HepG2 (cell line): ENCODE measurements around the gene OLFM2. TPM values are rescaled to one million over a fixed set of nuclear protein-coding genes. Genes with fewer than 3 reads are reported as not detected.

Source experiments
- FOSL2 ChIP-seq: sonication (generic); formaldehyde crosslinking; IDR thresholded peaks from 2 replicates; pipeline ENCODE4 v1.4.0; 2020; ENCODE audit warnings: missing genetic modification reagents
- HES4 ChIP-seq: sonication (generic); formaldehyde crosslinking; IDR thresholded peaks from 2 replicates; pipeline ENCODE4 v1.9.0; 2021; ENCODE audit warnings: mild to moderate bottlenecking, missing genetic modification reagents, borderline replicate concordance
- HNRNPLL ChIP-seq: fragments of 200-400 bp; formaldehyde crosslinking; IDR thresholded peaks from 2 replicates; pipeline ENCODE4 v1.6.1; 2017; ENCODE audit warnings: mild to moderate bottlenecking, low read depth, low read length; ENCODE audit not compliant: poor library complexity, severe bottlenecking
- HOXA9 ChIP-seq: sonication (generic); formaldehyde crosslinking; IDR thresholded peaks from 2 replicates; pipeline ENCODE4 v1.8.1; 2022; ENCODE audit warnings: missing genetic modification reagents, mild to moderate bottlenecking, moderate library complexity, borderline replicate concordance
- JUNB ChIP-seq: sonication (generic); formaldehyde crosslinking; IDR thresholded peaks from 2 replicates; pipeline ENCODE4 v1.8.0; 2022; ENCODE audit warnings: missing genetic modification reagents, mild to moderate bottlenecking, borderline replicate concordance
- RBAK ChIP-seq: sonication (generic); formaldehyde crosslinking; IDR thresholded peaks from 2 replicates; pipeline ENCODE4 v1.5.1; 2020; ENCODE audit warnings: mild to moderate bottlenecking, missing genetic modification reagents
- RXRB ChIP-seq: IDR thresholded peaks from 2 replicates; pipeline ENCODE4 v1.6.1; 2016; ENCODE audit warnings: borderline replicate concordance, missing genetic modification reagents, missing compliant biosample characterization
- SALL1 ChIP-seq: sonication (generic); formaldehyde crosslinking; IDR thresholded peaks from 2 replicates; pipeline ENCODE4 v1.8.0; 2022; ENCODE audit warnings: mild to moderate bottlenecking, missing genetic modification reagents
- SIN3B ChIP-seq: fragments of 150-350 bp; IDR thresholded peaks from 2 replicates; pipeline ENCODE4 v1.6.1; 2014; ENCODE audit warnings: low read length
- THRA ChIP-seq: sonication (generic); formaldehyde crosslinking; IDR thresholded peaks from 2 replicates; pipeline ENCODE4 v1.4.0; 2020; ENCODE audit warnings: missing genetic modification reagents, borderline replicate concordance
- ZNF292 ChIP-seq: sonication (generic); formaldehyde crosslinking; IDR thresholded peaks from 2 replicates; pipeline ENCODE4 v1.8.1; 2022; ENCODE audit warnings: mild to moderate bottlenecking, low read depth, missing genetic modification reagents, borderline replicate concordance
- ZNF441 ChIP-seq: sonication (generic); formaldehyde crosslinking; IDR thresholded peaks from 2 replicates; pipeline ENCODE4 v1.7.0; 2021; ENCODE audit warnings: missing genetic modification reagents, borderline replicate concordance
- ZNF777 ChIP-seq: sonication (generic); formaldehyde crosslinking; IDR thresholded peaks from 2 replicates; pipeline ENCODE4 v1.4.0; 2020; ENCODE audit warnings: missing genetic modification reagents
- ZNF841 ChIP-seq: sonication (generic); formaldehyde crosslinking; IDR thresholded peaks from 2 replicates; pipeline ENCODE4 v1.8.1; 2023; ENCODE audit warnings: missing genetic modification reagents, borderline replicate concordance
- polyA plus RNA-seq, 8 experiments: library from polyadenylated mRNA; depleted of rRNA in 3 of 8; stranded (reverse) in 7 of 8; unstranded in 1 of 8; fragments of >200 nt; fragmentation: Illumina TruSeq in 4 of 8; extraction: Trizol in 4 of 8; gene quantifications; 2 replicates each; pipeline versions ENCODE4 v1.2.1 to v1.2.3, GENCODE V29; 2011 to 2016; ENCODE audit warnings: low read depth in 4 of 8, missing spikeins in 1 of 8, mixed read lengths in 1 of 8; ENCODE audit not compliant: insufficient read depth in 1 of 8
- total RNA-seq, 5 experiments: library from RNA; depleted of rRNA; stranded (reverse); fragments of >200 nt; fragmentation: Illumina TruSeq; extraction: Trizol; gene quantifications; 2 replicates each; pipeline ENCODE4 v1.2.3, GENCODE V29; 2016; ENCODE audit warnings: low read depth in 1 of 5
- TF ChIP-seq, protein P1 (sequence below): sonication (generic); formaldehyde crosslinking; IDR thresholded peaks from 2 replicates; pipeline ENCODE4 v1.5.1; 2020; ENCODE audit warnings: mild to moderate bottlenecking, missing genetic modification reagents, moderate library complexity
- TF ChIP-seq, protein P2 (sequence below): sonication (generic); formaldehyde crosslinking; IDR thresholded peaks from 2 replicates; pipeline ENCODE4 v1.4.0; 2020; ENCODE audit warnings: missing genetic modification reagents
- TF ChIP-seq, protein P3 (sequence below): sonication (generic); formaldehyde crosslinking; IDR thresholded peaks from 2 replicates; pipeline ENCODE4 v1.5.0; 2020; ENCODE audit warnings: mild to moderate bottlenecking, missing genetic modification reagents, moderate library complexity

The OLFM2 gene
- total and polyA plus RNA-seq, 2 of the 13 experiments (the other 11 are each of a cell fraction or from before 2014, with no cell fraction given) = 0.20 to 0.51 TPM

DNA sequence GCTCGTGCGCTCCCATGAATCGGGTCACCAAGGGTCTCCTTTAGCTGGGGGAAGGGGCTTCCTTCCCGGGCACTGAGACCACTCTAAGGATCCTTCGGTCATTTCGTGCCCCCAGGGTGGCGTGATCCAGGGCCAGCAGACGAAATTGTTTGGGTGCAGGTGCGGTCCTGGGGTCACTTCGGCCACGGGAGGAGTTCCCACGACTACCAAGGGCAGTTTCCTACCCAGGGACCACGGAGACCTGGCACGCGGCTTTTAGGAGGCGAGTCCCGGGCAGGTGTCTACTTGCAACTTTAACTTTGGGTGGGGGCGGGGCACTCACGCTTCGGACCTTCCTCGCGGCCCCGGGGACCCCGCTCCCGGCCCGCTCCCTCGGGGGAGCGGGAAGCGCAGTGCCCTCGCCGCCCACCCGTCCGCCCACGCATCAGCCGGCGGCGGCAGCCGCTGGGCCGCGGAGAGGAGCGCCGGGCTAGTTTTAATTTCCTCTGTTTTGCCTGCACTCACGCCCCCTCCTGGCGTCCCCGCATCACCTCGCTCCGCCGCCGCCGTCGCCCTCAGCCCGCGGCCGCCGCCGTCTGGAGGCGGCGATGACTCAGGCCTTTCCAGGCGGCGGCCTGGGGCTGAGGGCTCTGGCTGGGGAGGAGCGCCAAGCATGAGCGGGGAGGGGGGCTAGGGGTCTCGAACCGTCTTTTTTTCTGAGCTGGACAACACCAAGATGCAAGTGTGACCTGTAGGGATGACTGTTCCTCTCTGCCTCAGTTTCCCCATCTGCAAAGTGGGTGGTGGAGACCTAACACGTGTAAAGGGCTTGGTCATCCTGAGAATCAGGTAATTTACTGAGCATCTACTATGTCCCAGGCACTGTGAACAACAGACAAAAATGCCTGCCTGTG, 21.8 kb downstream of the OLFM2 start (continued):
- TF ChIP-seq ZNF441 (CRISPR knock-in tag) = 0 out of 2 replicates have a peak, but pooled peaks have one; percentile 24
- no peak for TF ChIP-seq SIN3B
- no peak for TF ChIP-seq JUNB
- TF ChIP-seq, protein P1, sequence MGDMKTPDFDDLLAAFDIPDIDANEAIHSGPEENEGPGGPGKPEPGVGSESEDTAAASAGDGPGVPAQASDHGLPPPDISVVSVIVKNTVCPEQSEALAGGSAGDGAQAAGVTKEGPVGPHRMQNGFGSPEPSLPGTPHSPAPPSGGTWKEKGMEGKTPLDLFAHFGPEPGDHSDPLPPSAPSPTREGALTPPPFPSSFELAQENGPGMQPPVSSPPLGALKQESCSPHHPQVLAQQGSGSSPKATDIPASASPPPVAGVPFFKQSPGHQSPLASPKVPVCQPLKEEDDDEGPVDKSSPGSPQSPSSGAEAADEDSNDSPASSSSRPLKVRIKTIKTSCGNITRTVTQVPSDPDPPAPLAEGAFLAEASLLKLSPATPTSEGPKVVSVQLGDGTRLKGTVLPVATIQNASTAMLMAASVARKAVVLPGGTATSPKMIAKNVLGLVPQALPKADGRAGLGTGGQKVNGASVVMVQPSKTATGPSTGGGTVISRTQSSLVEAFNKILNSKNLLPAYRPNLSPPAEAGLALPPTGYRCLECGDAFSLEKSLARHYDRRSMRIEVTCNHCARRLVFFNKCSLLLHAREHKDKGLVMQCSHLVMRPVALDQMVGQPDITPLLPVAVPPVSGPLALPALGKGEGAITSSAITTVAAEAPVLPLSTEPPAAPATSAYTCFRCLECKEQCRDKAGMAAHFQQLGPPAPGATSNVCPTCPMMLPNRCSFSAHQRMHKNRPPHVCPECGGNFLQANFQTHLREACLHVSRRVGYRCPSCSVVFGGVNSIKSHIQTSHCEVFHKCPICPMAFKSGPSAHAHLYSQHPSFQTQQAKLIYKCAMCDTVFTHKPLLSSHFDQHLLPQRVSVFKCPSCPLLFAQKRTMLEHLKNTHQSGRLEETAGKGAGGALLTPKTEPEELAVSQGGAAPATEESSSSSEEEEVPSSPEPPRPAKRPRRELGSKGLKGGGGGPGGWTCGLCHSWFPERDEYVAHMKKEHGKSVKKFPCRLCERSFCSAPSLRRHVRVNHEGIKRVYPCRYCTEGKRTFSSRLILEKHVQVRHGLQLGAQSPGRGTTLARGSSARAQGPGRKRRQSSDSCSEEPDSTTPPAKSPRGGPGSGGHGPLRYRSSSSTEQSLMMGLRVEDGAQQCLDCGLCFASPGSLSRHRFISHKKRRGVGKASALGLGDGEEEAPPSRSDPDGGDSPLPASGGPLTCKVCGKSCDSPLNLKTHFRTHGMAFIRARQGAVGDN (CRISPR knock-in tag) = peak; percentile 70
- TF ChIP-seq SALL1 = peak; percentile 25; the same call in 1 of the 2 replicates
- 0 out of 2 replicates have a peak, but pooled peaks have one; percentile 27 for TF ChIP-seq RXRB
- TF ChIP-seq, protein P2, sequence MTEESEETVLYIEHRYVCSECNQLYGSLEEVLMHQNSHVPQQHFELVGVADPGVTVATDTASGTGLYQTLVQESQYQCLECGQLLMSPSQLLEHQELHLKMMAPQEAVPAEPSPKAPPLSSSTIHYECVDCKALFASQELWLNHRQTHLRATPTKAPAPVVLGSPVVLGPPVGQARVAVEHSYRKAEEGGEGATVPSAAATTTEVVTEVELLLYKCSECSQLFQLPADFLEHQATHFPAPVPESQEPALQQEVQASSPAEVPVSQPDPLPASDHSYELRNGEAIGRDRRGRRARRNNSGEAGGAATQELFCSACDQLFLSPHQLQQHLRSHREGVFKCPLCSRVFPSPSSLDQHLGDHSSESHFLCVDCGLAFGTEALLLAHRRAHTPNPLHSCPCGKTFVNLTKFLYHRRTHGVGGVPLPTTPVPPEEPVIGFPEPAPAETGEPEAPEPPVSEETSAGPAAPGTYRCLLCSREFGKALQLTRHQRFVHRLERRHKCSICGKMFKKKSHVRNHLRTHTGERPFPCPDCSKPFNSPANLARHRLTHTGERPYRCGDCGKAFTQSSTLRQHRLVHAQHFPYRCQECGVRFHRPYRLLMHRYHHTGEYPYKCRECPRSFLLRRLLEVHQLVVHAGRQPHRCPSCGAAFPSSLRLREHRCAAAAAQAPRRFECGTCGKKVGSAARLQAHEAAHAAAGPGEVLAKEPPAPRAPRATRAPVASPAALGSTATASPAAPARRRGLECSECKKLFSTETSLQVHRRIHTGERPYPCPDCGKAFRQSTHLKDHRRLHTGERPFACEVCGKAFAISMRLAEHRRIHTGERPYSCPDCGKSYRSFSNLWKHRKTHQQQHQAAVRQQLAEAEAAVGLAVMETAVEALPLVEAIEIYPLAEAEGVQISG (CRISPR knock-in tag) = peak; percentile 38; the same call in 1 of the 2 replicates
- TF ChIP-seq ZNF841 = no peak
- TF ChIP-seq HOXA9 = no peak
- peak; percentile 82 for TF ChIP-seq FOSL2 (CRISPR knock-in tag)
- TF ChIP-seq RBAK (CRISPR knock-in tag) = no peak
- TF ChIP-seq, protein P3, sequence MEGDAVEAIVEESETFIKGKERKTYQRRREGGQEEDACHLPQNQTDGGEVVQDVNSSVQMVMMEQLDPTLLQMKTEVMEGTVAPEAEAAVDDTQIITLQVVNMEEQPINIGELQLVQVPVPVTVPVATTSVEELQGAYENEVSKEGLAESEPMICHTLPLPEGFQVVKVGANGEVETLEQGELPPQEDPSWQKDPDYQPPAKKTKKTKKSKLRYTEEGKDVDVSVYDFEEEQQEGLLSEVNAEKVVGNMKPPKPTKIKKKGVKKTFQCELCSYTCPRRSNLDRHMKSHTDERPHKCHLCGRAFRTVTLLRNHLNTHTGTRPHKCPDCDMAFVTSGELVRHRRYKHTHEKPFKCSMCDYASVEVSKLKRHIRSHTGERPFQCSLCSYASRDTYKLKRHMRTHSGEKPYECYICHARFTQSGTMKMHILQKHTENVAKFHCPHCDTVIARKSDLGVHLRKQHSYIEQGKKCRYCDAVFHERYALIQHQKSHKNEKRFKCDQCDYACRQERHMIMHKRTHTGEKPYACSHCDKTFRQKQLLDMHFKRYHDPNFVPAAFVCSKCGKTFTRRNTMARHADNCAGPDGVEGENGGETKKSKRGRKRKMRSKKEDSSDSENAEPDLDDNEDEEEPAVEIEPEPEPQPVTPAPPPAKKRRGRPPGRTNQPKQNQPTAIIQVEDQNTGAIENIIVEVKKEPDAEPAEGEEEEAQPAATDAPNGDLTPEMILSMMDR (CRISPR knock-in tag) = peak; percentile 80
- no peak for TF ChIP-seq HES4 (CRISPR knock-in tag)
- TF ChIP-seq THRA (CRISPR knock-in tag) = 0 out of 2 replicates have a peak, but pooled peaks have one; percentile 16
- peak; percentile 31 for TF ChIP-seq HNRNPLL
- peak; percentile 85 for TF ChIP-seq ZNF777 (CRISPR knock-in tag)
- TF ChIP-seq ZNF292 (CRISPR knock-in tag) = no peak
